HG03064 (cell line): ENCODE measurements around the gene ITPRIPL1.
A peak's percentile ranks its signal among the peaks of the same experiment; 100 is the strongest.

Experiments
- ATAC-seq: cut with Tn5 transposase; IDR thresholded peaks from one replicate; pipeline ENCODE4 v1.9.1; 2021; ENCODE audit warnings: low read depth; ENCODE audit not compliant: unreplicated experiment

Gene ITPRIPL1

GRCh38 chr2:96320728-96321622 is 4.1 kb upstream of the ITPRIPL1 start:
- ATAC-seq, result peak; percentile 24

DNA sequence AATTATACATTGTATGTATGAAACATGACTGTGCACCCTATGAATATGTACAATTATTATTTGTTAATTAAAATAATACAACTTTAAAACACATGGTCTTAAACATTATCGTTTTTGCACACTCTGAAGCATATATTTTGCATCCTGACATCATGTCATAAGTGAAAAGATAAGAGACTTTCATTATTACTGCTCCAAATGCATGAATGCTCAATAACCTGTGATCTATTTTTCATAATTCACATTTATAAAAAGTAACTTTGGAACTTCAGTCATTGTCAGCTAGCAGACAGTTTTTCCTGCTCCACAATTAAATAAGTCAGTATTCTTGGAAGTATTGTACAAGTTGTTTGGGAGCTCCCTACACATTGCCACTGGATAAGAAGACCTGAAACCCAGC is 1.3 kb upstream of the ITPRIPL1 start:
- no peak for ATAC-seq

DNA sequence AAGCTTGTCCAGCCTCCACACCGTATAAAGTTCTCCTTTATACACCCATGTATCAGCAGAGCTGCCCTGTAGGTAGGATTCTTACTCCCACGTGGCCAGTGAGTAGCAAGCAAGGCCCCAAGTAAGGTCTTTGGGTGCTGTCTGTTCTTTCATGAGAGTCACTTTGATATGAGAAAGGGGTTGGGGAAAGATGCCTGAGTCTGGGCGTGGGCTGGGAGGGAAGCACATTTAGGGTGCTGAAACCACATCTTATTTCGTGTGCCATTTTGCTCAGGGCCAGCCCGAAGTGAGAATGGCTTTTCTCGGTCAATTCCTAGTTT is 436 bp upstream of the ITPRIPL1 start:
- ATAC-seq, result no peak

GRCh38 chr2:96325884-96326255 is 753 bp downstream of the ITPRIPL1 start:
- ATAC-seq, result no peak

- no peak for ATAC-seq
Observed at GRCh38 chr2:96326564-96326963, 1.4 kb downstream of the ITPRIPL1 start.

DNA sequence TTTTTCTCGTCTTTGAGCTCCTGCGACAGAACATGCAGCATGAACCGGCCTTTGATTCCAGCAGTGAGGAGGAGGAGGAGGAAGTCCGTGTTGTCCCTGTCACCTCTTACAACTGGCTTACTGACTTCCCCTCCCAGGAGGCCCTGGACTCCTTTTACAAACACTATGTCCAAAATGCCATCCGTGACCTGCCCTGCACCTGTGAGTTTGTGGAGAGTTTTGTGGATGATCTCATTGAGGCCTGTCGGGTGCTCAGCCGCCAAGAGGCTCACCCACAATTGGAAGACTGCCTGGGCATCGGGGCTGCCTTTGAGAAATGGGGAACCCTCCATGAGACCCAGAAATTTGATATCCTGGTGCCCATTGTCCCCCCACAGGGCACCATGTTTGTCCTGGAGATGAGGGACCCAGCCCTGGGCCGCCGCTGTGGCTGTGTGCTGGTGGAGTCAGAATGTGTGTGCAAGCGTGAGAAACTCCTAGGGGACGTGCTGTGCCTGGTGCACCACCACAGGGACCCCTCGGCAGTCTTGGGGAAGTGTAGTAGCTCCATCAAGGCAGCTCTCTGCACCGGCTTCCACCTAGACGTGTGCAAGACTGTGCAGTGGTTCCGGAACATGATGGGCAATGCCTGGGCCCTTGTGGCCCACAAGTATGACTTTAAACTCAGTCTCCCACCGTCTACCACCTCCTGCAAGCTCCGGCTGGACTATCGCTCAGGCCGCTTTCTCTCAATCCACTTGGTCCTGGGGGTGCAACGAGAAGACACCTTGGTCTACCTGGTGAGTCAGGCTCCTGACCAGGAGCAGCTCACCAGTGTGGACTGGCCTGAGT is 2.1 kb downstream of the ITPRIPL1 start:
- no peak for ATAC-seq

- ATAC-seq, result no peak
Observed at GRCh38 chr2:96329456-96329855, 4.3 kb downstream of the ITPRIPL1 start.

DNA sequence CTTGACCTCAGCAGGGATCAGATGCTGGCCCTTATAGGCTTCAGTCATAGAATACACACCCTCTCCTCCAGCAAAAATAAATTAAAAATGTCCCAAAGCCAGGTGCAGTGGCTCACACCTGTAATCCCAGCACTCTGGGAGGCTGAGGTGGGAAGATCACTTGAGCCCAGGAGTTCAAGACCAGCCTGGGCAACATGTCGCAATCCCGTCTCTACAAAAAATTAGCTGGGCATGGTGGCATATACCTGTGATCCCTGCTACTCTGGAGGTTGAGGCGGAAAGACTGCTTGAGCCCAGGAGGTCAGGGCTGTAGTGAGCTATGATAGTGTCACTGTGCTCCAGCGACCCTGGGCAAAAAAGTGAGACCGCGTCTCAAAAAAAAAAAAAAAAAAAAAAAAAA is 4.8 kb downstream of the ITPRIPL1 start:
- ATAC-seq, result no peak

DNA sequence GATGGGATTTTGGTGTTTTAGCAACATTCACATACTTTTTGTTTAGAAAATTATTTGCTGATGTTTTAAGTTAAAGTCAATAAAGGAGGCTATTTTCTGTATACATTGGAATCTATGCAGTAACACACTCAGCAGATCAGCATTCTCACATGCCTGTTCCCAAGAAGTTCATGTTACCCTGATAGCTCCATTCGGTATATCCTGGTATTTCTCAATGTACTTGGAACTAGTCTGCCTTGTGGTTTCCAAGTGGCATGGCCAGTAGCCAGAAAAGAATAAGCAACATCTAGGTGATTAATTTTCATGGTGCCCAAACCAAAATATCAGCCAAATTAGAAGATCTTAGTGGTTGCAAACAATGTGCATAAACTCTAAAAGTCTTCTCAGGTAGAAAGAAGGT is 5.3 kb downstream of the ITPRIPL1 start:
- ATAC-seq, result no peak

DNA sequence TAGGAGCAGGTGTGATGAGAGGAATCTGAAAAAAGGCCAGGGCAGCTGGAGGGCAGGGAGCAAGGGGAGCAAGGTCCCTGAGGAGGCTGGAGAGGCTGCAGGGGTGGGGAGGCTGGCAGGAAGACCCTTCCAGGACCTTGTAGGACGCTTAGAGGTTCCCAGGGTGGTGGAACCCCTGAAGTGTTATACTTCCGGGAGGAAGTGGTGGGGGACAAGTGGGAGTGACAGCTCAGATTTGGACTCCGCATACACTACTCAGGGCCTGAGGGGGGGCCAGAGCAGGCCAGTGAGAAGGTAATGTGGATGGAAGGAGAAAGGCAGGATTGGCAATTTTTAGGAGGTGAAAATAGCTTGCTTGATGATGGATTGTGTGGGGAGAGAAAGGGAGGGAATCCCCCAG is 8.6 kb downstream of the ITPRIPL1 start:
- ATAC-seq, result no peak

DNA sequence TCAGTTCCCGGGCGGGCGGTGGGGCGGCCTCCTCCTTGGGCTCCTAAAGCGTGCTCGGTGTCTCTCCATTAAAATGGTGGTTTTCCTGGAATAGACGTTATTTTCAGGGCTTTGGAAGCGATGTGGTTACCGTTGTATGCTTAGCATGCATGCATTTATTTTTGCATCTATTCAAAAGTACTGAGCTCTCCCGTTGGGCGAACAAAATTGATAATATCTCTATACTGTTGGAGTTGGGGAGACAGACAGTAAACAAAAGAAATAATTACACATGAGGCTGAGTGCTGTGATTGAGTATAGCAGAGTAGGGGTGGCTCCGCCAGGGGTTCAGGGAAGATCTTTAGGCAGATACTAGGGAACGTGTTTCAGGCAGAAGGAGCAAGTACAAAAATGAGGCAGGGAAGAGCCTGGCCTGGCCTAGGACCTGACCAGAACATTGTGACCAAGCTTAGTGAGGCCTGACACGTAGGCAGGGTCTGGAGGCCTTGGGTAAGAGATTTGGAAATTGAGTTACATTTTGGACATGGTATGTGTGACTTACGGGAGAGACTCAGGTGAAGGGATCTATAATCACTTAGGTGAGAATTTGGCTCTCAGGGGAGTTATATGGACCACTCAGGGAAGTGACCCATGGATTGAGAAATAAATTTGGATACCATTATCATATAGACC is 11.1 kb downstream of the ITPRIPL1 start:
- no peak for ATAC-seq

GRCh38 chr2:96336873-96337272 is 11.8 kb downstream of the ITPRIPL1 start:
- no peak for ATAC-seq

- ATAC-seq, result no peak
Observed at GRCh38 chr2:96340493-96341414, 15.6 kb downstream of the ITPRIPL1 start.

GRCh38 chr2:96341641-96342040 is 16.5 kb downstream of the ITPRIPL1 start:
- no peak for ATAC-seq

GRCh38 chr2:96342085-96342484 is 17.0 kb downstream of the ITPRIPL1 start:
- peak; percentile 41 for ATAC-seq

DNA sequence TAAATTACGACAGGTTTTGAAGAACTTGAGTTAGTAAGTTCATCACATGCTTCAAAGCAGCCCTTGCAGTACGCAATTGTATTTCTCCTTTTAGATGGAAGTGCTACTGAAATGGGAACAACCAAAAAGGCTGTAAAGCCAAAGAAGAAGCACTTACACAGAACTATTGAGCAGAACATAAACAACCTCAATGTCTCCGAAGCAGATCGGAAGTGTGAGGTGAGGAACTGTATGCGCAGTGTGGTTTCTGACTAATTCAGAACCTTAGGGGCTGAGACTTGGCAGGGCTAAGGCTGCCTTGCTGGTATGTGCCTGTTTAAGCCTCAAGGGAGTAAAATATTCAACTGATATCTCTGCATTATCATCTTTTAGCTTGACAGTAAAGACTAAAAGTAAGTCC is 18.9 kb downstream of the ITPRIPL1 start:
- peak; percentile 76 for ATAC-seq

GRCh38 chr2:96345438-96345837 is 20.3 kb downstream of the ITPRIPL1 start:
- no peak for ATAC-seq

- no peak for ATAC-seq
Observed at GRCh38 chr2:96345868-96346462, 20.8 kb downstream of the ITPRIPL1 start.

DNA sequence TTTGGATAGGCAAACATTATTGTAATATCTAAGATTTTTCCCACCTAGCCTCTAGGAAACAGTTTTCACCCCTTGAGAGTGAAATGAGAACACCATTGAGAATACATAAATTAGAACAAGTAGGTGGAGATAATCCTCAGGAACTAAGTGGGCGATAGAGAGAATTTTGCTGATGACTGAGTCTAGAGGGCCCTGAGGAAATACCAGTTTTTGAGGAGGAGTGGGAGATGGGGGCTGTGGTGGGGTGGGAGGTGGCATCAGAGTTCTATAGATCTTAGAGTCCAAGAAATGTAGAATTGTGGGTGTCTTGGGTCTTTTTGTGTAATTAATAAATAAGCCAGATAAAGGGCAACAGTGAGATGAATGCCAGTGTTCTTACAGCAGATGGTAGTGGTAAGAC is 22.3 kb downstream of the ITPRIPL1 start:
- ATAC-seq, result no peak

- no peak for ATAC-seq
Observed at GRCh38 chr2:96353032-96353561, 28.0 kb downstream of the ITPRIPL1 start.
